ENCODE results near the gene GPX3. TPM values are rescaled to one million over a fixed set of nuclear protein-coding genes. Genes with fewer than 3 reads are reported as not detected.

GPX3 gene
- total and polyA plus RNA-seq, 2 of the 13 experiments (the other 11 are each of a cell fraction or from before 2014, with no cell fraction given), result 33.8 to 1,892 TPM

- TF ChIP-seq MAF1 (CRISPR knock-in tag; IDR thresholded peaks at IDR 0.05; ENCODE audit: borderline replicate concordance), result no peak
- no peak for TF ChIP-seq RBM22 (optimal IDR thresholded peaks at IDR 0.05; ENCODE audit: low read length)
- no peak for TF ChIP-seq ZSCAN22 (CRISPR knock-in tag; IDR thresholded peaks at IDR 0.05)
- no peak for TF ChIP-seq MAFG (CRISPR knock-in tag; IDR thresholded peaks at IDR 0.05)
- TF ChIP-seq ZNF777 (CRISPR knock-in tag; IDR thresholded peaks at IDR 0.05), result no peak
- TF ChIP-seq PLSCR1 (CRISPR knock-in tag; IDR thresholded peaks at IDR 0.05; ENCODE audit: borderline replicate concordance), result no peak
- no peak for TF ChIP-seq ATAD3A (CRISPR knock-in tag; IDR thresholded peaks at IDR 0.05)
- no peak for TF ChIP-seq PHF5A (CRISPR knock-in tag; IDR thresholded peaks at IDR 0.05; ENCODE audit: low read depth, unreplicated experiment)
- TF ChIP-seq PRDM15 (CRISPR knock-in tag; IDR thresholded peaks at IDR 0.05), result no peak
- TF ChIP-seq SRY (CRISPR knock-in tag; IDR thresholded peaks at IDR 0.05), result no peak
- no peak for TF ChIP-seq MIER3 (CRISPR knock-in tag; IDR thresholded peaks at IDR 0.05; ENCODE audit: borderline replicate concordance)
- no peak for TF ChIP-seq ATF3 (CRISPR knock-in tag; IDR thresholded peaks at IDR 0.05)
- TF ChIP-seq HMG20B (CRISPR knock-in tag; conservative IDR thresholded peaks at IDR 0.05), result no peak
- no peak for TF ChIP-seq FOXC1 (CRISPR knock-in tag; IDR thresholded peaks at IDR 0.05; ENCODE audit: borderline replicate concordance)
- no peak for TF ChIP-seq ZFP90 (CRISPR knock-in tag; IDR thresholded peaks at IDR 0.05; ENCODE audit: borderline replicate concordance)
- TF ChIP-seq ARID3A (IDR thresholded peaks at IDR 0.05; ENCODE audit: low read depth, low read length), result peak; percentile 52; the same call in 1 of the 2 replicates
- TF ChIP-seq ZBTB1 (CRISPR knock-in tag; IDR thresholded peaks at IDR 0.05; ENCODE audit: borderline replicate concordance), result no peak
- no peak for TF ChIP-seq CERS6 (CRISPR knock-in tag; IDR thresholded peaks at IDR 0.05)
- TF ChIP-seq ATF6 (CRISPR knock-in tag; conservative IDR thresholded peaks at IDR 0.05), result no peak
- TF ChIP-seq GZF1 (CRISPR knock-in tag; IDR thresholded peaks at IDR 0.05), result no peak
Observed at GRCh38 chr5:151004499-151004898, 15.9 kb upstream of the GPX3 start (continued).
